Measurements from ENCODE around the gene CYB561D1.
"Not testable (repeated sequence)": the region's sequence is repeated elsewhere in the genome, so short reads cannot be mapped to it uniquely, and the experiment has no call there.

Gene CYB561D1, protein sequence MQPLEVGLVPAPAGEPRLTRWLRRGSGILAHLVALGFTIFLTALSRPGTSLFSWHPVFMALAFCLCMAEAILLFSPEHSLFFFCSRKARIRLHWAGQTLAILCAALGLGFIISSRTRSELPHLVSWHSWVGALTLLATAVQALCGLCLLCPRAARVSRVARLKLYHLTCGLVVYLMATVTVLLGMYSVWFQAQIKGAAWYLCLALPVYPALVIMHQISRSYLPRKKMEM

DNA sequence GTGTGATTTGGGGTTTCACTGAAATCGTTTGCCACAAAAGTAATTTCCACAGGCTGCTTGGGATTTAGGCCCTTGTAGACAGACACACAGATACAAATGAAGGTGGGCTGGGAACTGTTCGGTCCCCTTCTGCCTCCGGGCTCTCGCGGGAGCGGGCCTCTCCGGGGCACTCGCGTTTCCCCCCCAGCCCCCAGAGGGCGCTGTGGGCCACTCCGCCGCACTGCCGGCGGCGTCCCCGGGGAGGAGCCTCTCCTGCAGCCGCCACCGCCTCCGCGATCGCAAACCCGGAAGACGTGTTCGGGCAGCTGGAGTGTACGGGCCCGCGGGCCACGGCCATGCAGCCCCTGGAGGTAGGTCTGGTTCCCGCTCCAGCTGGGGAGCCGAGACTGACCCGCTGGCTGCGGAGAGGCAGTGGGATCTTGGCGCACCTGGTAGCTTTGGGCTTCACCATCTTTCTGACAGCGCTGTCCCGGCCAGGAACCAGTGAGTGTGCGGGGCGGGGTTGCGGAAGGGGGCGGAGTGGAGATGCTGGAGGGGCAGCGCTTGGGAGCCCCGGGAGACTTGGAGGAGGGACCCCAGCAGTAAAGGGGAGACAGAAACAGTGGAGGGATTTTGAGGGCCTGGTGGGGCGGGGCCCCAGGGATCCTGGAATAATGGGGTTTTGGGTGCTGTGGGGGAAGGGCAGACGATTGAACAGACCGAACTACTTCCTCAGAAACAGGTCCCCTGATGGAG lies at the start of gene CYB561D1:
TSS of gene CYB561D1 (plus strand) at position 290 of the 735 bp plus-strand sequence. CDS start at position 336, 46 bp downstream.
- peak within 1 kb of the TSS; percentile 96 for H3K4me3 Mint-ChIP-seq
- peak within 1 kb of the TSS; percentile 94 for H3K27ac Mint-ChIP-seq
- H3K4me1 Mint-ChIP-seq (ENCODE audit: low read depth) = peaks cover 53% of the 10 kb centered on the region
- no peaks in the 10 kb centered on the region for H3K9me3 Mint-ChIP-seq
- H3K27me3 Mint-ChIP-seq = no peaks in the 10 kb centered on the region
- H3K36me3 Mint-ChIP-seq (ENCODE audit: low read depth) = peaks cover 76% of the 10 kb centered on the region
- peak; percentile 95 for DNase-seq

DNA sequence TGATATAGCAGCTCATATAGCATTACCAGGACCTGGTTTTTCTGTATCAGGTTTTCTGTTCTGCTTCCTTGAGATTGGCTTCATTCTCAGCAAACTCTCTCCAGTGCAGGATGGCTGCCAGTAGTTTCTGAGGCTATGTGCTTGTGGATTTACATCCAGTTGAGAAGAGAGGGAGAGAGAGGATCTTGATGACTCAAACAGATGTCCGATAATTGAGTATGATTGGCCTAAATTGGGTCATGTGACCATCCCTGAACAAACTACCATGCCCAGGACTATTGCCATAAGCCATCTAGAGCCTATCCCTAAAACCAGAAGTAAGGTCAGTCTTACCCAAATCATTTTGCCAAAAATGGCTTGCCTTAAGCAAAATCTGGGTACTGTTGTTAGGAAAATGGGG lies 49.5 kb upstream of the CYB561D1 start:
- no peaks in the 10 kb centered on the region for H3K9me3 Mint-ChIP-seq
- H3K27me3 Mint-ChIP-seq = peaks cover 19% of the 10 kb centered on the region
- no peaks in the 10 kb centered on the region for H3K36me3 Mint-ChIP-seq (ENCODE audit: low read depth)
- no peaks in the 10 kb centered on the region for H3K4me1 Mint-ChIP-seq (ENCODE audit: low read depth)
- DNase-seq = no peak
- no peak overlapping the region for H3K4me3 Mint-ChIP-seq
- H3K27ac Mint-ChIP-seq = no peak overlapping the region

DNA sequence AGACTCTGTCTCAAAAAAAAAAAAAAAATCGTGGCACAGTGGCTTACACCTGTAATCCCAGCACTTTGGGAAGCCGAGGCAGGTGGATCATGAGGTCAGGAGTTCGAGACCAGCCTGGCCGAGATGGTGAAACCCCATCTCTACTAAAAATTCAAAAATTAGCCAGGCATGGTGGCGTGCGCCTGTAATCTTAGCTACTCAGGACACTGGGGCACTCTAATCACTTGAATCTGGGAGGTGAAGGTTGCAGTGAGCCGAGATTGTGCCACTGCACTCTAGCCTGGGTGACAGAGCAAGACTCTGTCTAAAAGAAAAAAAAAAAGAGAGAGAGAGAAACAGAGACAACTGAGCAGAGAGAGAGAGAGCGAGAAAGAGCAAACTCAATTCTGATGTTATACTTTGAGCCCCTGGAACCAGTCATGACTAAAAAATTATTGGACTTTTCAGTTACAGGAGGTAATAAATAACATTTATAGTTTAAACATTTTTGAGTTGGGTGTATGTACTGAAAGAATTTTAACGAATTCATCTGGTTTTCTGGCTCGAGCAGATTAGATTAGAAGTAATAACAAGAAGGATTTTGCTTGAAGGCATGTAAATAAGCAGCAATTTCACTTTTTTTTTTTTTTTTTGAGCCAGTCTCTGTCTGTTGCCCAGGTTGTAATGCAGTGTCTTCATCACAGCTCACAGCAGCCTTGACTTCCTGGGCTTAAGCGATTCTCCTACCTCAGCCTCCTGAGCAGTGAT lies 47.8 kb upstream of the CYB561D1 start:
- H3K27me3 Mint-ChIP-seq = peaks cover 32% of the 10 kb centered on the region
- H3K27ac Mint-ChIP-seq; H3K4me1 Mint-ChIP-seq (ENCODE audit: low read depth); H3K9me3 Mint-ChIP-seq; H3K36me3 Mint-ChIP-seq (ENCODE audit: low read depth); DNase-seq; H3K4me3 Mint-ChIP-seq: not testable (repeated sequence)

DNA sequence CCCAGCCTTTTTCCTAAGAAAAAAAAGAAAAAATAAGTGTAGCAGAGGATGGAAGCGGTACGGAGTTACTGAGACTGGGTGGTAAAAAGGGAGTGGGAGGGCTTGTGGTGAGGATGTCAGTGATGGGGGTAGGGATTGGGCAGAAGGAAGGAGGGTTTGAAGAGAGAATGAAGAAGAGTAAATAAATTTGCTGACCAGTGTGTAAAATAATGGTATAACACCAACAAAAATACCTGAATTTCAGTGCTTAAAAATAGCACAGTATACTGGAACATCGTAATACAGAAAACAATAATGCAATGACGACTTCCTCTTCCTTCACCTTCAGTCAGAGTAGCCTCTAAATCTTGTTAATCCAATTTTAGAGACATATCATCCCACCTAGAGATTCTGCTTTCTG lies 46.4 kb upstream of the CYB561D1 start:
- H3K4me3 Mint-ChIP-seq = no peak overlapping the region
- H3K9me3 Mint-ChIP-seq = no peaks in the 10 kb centered on the region
- H3K27ac Mint-ChIP-seq = no peak overlapping the region
- H3K36me3 Mint-ChIP-seq (ENCODE audit: low read depth) = no peaks in the 10 kb centered on the region
- no peak for DNase-seq
- no peaks in the 10 kb centered on the region for H3K4me1 Mint-ChIP-seq (ENCODE audit: low read depth)
- peaks cover 43% of the 10 kb centered on the region for H3K27me3 Mint-ChIP-seq

DNA sequence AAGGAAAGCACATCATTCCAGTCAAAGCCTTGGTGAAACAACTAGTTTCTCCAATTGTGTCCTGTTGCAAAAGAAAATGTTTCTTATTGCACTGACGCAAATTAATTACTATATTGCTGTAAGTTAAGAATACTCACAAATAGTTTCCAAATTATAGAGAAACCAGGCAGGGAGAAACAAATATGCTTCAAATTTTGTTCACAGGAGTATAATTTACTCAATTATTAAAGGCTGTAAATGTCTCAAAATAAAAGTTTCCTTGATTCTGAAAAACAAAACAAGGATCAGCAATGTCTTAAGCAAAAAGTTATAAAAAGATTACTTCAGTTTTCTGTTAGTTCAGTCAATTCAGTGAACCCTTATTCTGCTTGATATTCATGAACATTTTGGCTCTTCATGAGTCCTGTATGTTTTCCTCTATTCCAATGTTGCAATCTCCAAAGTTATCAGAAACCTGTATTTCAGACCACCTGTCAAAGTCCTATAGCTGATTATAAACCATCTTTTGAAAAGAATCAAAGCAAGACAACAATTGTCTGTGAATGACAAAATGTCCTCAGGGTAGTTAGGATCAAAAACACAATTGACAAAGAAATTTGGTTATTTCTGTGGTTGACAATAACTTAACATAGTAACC lies 39.3 kb upstream of the CYB561D1 start:
- H3K4me1 Mint-ChIP-seq (ENCODE audit: low read depth) = no peaks in the 10 kb centered on the region
- H3K4me3 Mint-ChIP-seq = no peak overlapping the region
- no peak for DNase-seq
- no peak overlapping the region for H3K27ac Mint-ChIP-seq
- peaks cover 2% of the 10 kb centered on the region for H3K36me3 Mint-ChIP-seq (ENCODE audit: low read depth)
- H3K27me3 Mint-ChIP-seq = peaks cover 57% of the 10 kb centered on the region
- peaks cover 14% of the 10 kb centered on the region for H3K9me3 Mint-ChIP-seq

DNA sequence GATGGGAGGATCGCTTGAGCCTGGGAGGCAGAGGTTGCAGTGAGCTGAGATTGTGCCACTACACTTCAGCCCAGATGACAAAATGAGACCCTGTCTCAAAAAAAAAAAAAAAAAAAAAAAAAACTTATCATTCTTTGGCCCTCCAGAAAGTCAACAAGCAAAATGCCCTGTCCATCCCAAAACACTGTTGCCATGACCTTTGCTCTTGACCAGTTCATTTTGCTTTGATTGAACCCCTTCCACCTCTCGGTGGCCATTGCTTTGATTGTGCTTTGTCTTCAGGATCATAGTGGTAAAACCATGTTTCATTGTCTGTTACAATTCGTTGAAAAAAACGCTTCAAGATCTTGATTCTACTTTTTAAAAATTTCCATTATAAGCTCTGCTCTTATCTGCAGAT lies 36.1 kb upstream of the CYB561D1 start:
- peaks cover 52% of the 10 kb centered on the region for H3K27me3 Mint-ChIP-seq
- H3K27ac Mint-ChIP-seq = no peak overlapping the region
- no peaks in the 10 kb centered on the region for H3K4me1 Mint-ChIP-seq (ENCODE audit: low read depth)
- DNase-seq = no peak
- H3K36me3 Mint-ChIP-seq (ENCODE audit: low read depth) = peaks cover 2% of the 10 kb centered on the region
- H3K4me3 Mint-ChIP-seq = no peak overlapping the region
- H3K9me3 Mint-ChIP-seq = peaks cover 14% of the 10 kb centered on the region

DNA sequence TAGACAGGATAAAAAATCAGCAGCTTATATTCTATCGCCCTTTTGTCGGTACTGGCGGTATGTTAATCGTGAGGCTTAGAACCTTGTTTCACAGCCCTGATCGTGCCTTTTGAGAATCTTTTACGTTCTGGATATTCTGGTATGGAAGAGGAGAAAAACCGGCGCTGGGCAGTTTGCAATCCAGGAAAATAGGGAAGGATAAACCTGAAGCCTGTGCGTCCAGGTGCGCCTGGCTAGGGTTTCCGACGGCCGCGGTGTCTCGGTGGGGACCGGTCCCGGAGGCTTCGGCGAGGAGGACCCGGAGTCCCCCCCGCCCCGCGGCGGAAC lies 27.8 kb upstream of the CYB561D1 start:
- Mint-ChIP-seq H3K27ac (peak overlapping the region; percentile 71), H3K27me3 (peaks cover 79% of the 10 kb centered on the region), H3K36me3 (ENCODE audit: low read depth) (no peaks in the 10 kb centered on the region), H3K4me1 (ENCODE audit: low read depth) (peaks cover 7% of the 10 kb centered on the region), H3K9me3 (no peaks in the 10 kb centered on the region), H3K4me3 (peak overlapping the region; percentile 66)
- no peak for DNase-seq

DNA sequence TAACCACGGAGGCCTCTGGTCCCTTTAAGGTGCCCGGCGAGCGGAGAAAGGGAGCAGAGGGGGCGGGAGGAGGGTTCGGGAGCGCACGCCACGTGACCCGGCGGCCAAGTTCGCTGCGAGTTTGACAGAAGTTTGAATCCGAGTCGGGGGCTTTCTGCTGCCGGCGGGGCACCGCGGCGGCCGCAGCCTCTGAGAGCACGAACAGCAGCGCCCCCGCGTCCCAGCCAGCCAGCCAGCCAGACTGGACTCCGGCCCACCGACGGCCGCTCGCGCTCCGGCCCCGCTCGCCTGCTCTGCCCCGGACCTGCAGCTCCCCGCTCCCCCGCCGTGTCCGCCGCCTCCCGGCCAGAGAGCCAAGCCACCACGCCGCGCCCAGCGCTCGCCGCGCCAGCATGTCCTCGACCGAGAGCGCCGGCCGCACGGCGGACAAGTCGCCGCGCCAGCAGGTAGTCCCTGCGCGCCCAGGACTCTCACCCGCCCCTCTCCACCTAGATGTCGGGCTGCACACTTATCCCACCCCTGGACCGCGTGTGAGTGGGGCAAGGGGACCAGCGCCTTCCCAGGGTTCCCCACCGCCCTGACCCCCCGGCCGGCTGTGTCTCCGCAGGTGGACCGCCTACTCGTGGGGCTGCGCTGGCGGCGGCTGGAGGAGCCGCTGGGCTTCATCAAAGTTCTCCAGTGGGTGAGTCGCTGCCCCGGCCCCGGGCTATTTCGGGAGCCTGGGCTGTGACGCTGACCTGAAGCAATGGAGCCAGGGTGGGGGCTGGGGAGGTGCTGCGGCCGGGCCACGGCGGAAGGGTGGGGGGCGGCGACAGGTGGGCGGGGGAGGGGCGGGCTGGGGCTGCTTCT lies 27.2 kb upstream of the CYB561D1 start, which contains the start of gene SYPL2:
TSS of gene SYPL2 (plus strand) at position 95 of the 849 bp plus-strand sequence. CDS start at position 393, 298 bp downstream.
- Mint-ChIP-seq H3K9me3 (no peaks in the 10 kb centered on the region), H3K4me3 (peak within 1 kb of the TSS; percentile 66), H3K27me3 (peaks cover 79% of the 10 kb centered on the region), H3K36me3 (ENCODE audit: low read depth) (no peaks in the 10 kb centered on the region), H3K27ac (peak within 1 kb of the TSS; percentile 71), H3K4me1 (ENCODE audit: low read depth) (peaks cover 7% of the 10 kb centered on the region)
- DNase-seq = peak; percentile 57

DNA sequence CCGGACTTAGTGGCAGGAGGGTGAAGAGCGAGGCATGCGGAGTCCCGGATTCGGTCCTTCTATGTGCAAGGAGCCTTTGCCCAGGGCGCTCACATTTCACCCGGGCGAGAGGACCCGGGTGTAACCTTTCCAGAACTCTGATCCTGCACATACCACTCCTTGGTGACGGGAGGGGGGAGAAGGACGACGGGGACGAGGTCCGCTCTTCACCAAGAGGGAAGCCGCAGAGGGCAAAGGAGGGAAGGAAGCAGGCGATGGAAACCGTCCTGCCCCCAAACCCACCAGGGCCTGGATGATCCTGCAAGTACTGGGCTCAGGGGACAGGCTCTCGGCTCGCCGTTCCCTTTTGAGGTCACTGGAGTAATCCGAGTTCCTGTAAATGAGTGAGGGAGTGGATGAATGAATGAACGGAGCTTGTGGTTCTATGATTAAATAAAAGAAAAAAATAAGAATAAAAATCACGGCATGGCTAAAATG lies 26.6 kb upstream of the CYB561D1 start:
- no peaks in the 10 kb centered on the region for H3K36me3 Mint-ChIP-seq (ENCODE audit: low read depth)
- no peak overlapping the region for H3K27ac Mint-ChIP-seq
- H3K4me1 Mint-ChIP-seq (ENCODE audit: low read depth) = peaks cover 7% of the 10 kb centered on the region
- no peak for DNase-seq
- peaks cover 80% of the 10 kb centered on the region for H3K27me3 Mint-ChIP-seq
- peak overlapping the region; percentile 38 for H3K4me3 Mint-ChIP-seq
- no peaks in the 10 kb centered on the region for H3K9me3 Mint-ChIP-seq

DNA sequence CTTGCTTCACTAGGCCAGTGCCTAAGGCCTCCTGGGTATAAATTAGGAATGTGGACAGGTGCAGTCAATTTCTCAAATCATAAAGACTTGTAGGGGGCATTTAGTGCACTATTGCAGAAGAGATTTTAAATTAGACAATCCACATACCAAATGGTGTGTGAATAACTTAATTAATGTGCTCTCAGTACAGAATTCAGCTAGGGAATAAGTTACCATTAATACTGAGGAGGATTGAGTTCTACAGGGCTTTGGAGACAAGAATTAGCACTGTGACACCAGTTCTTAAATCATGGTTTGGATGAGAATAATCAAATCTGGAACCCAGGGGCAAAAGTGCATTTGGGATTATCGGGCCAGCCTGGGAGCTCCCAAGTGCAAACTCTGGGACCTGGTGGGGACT lies 25.8 kb upstream of the CYB561D1 start:
- H3K27me3 Mint-ChIP-seq = peaks cover 81% of the 10 kb centered on the region
- no peak overlapping the region for H3K4me3 Mint-ChIP-seq

DNA sequence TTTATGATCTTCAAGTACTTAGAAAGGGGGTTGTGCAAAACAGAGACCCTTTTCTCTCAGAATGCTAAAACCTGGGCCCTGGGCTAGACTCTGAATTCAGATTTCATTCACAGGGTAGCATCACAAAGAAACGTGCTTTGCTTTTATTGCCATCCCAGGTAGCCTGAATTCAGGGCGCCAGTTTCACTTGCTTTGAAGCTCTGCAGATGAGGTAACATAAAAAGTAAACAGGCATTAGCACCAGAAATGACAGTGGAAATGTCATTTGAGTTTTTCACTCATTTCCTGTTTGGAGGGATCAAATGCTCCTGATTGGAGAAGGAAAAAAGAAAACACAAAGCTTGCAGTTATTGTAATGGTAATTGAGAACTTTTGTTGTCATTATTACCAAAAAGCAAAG lies 25.0 kb upstream of the CYB561D1 start:
- H3K9me3 Mint-ChIP-seq = no peaks in the 10 kb centered on the region
- H3K27ac Mint-ChIP-seq = no peak overlapping the region
- H3K27me3 Mint-ChIP-seq = peaks cover 78% of the 10 kb centered on the region
- H3K36me3 Mint-ChIP-seq (ENCODE audit: low read depth) = no peaks in the 10 kb centered on the region
- no peak for DNase-seq
- H3K4me3 Mint-ChIP-seq = no peak overlapping the region
- peaks cover 7% of the 10 kb centered on the region for H3K4me1 Mint-ChIP-seq (ENCODE audit: low read depth)

More for the DNA sequence above, 25.8 kb upstream of the CYB561D1 start:
- H3K36me3 Mint-ChIP-seq (ENCODE audit: low read depth) = no peaks in the 10 kb centered on the region
- H3K9me3 Mint-ChIP-seq = no peaks in the 10 kb centered on the region
- H3K4me1 Mint-ChIP-seq (ENCODE audit: low read depth) = peaks cover 7% of the 10 kb centered on the region
- H3K27ac Mint-ChIP-seq = no peak overlapping the region
- DNase-seq = no peak

DNA sequence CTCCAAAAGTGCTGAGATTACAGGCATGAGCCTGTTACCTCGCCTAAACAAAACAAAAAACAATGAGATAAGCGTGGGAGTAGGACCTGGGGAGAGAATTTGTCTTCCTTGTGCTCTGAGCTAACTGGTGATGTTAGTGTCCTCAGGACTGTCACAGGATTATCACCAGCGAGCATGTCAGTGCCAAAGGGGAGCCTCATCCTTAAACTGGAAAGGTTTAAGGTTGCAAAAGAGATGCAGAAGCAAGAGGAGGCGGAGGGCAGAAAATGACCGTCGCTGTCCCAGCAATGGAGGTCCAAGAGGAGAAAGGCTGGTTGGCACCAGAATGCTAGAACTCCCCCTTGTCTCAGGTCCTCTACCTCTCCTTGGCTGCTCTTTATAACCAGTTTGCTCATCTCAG lies 23.6 kb upstream of the CYB561D1 start:
- Mint-ChIP-seq H3K27ac (no peak overlapping the region), H3K4me1 (ENCODE audit: low read depth) (peaks cover 7% of the 10 kb centered on the region)

DNA sequence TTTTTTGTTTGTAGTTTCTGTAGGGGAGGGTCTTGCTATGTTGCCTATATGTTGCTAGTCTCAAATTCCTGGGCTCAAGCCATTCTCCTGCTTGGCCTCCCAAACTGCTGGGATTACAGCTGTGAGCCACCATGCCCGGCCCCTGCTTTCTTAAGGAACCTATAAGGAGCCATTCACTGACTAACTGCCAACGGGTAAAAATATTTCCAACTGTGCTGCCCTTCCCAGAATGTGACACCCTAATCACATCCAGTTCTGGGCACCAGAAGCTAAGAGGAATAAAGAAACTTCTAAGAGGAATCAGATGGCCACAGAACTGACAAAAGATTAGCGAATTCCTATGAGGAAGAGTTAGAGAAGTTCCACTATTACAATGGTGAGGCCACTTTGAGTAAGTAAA lies 21.1 kb upstream of the CYB561D1 start:
- peaks cover 3% of the 10 kb centered on the region for H3K4me1 Mint-ChIP-seq (ENCODE audit: low read depth)
- no peak overlapping the region for H3K27ac Mint-ChIP-seq
- no peaks in the 10 kb centered on the region for H3K9me3 Mint-ChIP-seq
- H3K36me3 Mint-ChIP-seq (ENCODE audit: low read depth) = no peaks in the 10 kb centered on the region
- H3K27me3 Mint-ChIP-seq = peaks cover 64% of the 10 kb centered on the region
- DNase-seq = no peak
- no peak overlapping the region for H3K4me3 Mint-ChIP-seq

More for the DNA sequence above, 23.6 kb upstream of the CYB561D1 start:
- Mint-ChIP-seq H3K9me3 (no peaks in the 10 kb centered on the region), H3K4me3 (no peak overlapping the region), H3K27me3 (peaks cover 70% of the 10 kb centered on the region), H3K36me3 (ENCODE audit: low read depth) (no peaks in the 10 kb centered on the region)
- DNase-seq = no peak

Measured in activated T-cell treated with anti-CD3 and anti-CD28 coated beads, Interleukin-2, amount 50 U/mL, for 24 hours (primary cell).